SK-MEL-5 (cell line): Measurements from ENCODE around the gene R3HDM2. TPM values are rescaled to one million over a fixed set of nuclear protein-coding genes. Genes with fewer than 3 reads are reported as not detected.
"Not testable (repeated sequence)": the region's sequence is repeated elsewhere in the genome, so short reads cannot be mapped to it uniquely, and the experiment has no call there.

ENCODE experiments used
- DNase-seq: peaks from one replicate; pipeline ENCODE4 v3.0.0-alpha.2; 2016; ENCODE audit warnings: low read depth, low spot score
- in situ Hi-C: cut with HindIII; loops from 2 replicates; pipeline ENCODE4 v1.10.0; 2016; ENCODE audit warnings: low sequenced_read_pairs, high pct_unique_total_duplicates, low pct_unique_long_range_greater_than_20kb
- total RNA-seq: library from RNA; depleted of rRNA; stranded (reverse); fragments of >200 nt; shearing (Covaris generic); gene quantifications from 2 replicates; pipeline ENCODE4 v1.2.3, GENCODE V29; 2014

The R3HDM2 gene
- total RNA-seq, 1 experiment from 2014 or later: 15.2 TPM

GRCh38 chr12:57404966-57405640, 25.7 kb downstream of the R3HDM2 start:
- no peak for DNase-seq
- in situ Hi-C loops: no loop called here

DNA sequence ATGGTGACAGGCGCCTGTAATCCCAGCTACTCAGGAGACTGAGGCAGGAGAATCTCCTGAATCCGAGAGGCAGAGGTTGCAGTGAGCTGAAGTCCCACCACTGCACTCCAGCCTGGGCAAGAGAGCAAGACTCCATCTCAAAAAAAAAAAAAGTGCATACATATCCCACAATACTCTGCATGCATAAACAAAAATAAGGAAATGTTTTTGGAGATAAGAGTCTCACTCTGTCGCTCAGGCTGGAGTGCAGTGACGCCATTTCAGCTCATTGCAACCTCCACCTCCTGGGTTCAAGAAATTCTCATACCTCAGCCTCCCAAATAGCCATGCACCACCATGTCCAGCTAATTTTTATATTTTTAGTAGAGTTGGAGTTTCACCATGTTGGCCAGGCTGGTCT, 28.7 kb downstream of the R3HDM2 start:
- DNase-seq, in situ Hi-C loops: not testable (repeated sequence)

- in situ Hi-C loops: no loop called here
- peak; percentile 9 for DNase-seq
Observed at GRCh38 chr12:57401165-57401564, 29.7 kb downstream of the R3HDM2 start.

DNA sequence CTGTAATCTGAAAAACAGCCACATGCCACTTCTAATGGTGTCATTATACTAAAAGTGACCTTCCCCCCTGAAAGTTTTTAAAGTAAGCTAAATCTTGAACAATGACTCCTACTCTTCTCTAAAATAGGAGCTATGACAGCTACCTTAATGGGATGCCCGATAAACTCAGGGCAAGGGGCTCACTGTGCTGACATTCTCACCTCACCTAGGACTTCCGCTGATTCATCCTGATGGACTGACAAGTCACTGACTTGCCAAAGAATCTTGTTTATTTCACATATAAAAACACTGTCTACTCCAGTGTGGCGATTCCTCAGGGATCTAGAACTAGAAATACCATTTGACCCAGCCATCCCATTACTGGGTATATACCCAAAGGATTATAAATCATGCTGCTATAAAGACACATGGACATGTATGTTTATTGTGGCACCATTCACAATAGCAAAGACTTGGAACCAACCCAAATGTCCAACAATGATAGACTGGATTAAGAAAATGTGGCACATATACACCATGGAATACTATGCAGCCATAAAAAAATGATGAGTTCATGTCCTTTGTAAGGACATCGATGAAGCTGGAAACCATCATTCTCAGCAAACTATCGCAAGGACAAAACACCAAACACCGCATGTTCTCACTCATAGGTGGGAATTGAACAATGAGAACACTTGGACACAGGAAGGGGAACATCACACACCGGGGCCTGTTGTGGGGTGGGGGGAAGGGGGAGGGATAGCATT, 31.0 kb downstream of the R3HDM2 start:
- DNase-seq, in situ Hi-C loops: not testable (repeated sequence)

GRCh38 chr12:57397441-57397840, 33.4 kb downstream of the R3HDM2 start:
- in situ Hi-C loops: no loop called here
- no peak for DNase-seq

GRCh38 chr12:57395121-57395520, 35.7 kb downstream of the R3HDM2 start:
- no peak for DNase-seq
- in situ Hi-C loops: no loop called here

DNA sequence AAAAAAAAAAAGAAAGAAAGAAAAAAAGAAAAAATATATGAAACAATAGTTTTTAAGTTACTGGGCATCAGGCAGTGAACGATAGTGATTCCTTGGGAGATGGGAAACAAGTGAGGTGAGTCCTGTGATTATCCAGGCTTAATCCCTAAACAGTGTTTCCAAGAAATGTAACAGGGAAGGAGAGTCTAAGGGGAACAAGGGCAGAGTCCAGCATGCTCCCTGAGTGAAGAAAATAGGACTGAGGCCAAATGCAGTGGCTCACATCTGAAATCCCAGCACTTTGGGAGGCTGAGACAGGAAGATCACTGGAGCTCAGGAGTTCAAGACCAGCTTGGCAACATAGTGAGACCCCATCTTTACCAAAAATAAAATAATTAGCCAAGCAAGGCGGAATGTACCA, 40.7 kb downstream of the R3HDM2 start:
- in situ Hi-C loops: no loop called here
- DNase-seq: no peak

GRCh38 chr12:57389033-57389432, 41.8 kb downstream of the R3HDM2 start:
- no peak for DNase-seq
- in situ Hi-C loops: no loop called here

- no peak for DNase-seq
- in situ Hi-C loops: no loop called here
Observed at GRCh38 chr12:57388425-57388824, 42.4 kb downstream of the R3HDM2 start.

- in situ Hi-C loops: no loop called here
- DNase-seq: no peak
Observed at GRCh38 chr12:57386187-57386720, 44.6 kb downstream of the R3HDM2 start.

DNA sequence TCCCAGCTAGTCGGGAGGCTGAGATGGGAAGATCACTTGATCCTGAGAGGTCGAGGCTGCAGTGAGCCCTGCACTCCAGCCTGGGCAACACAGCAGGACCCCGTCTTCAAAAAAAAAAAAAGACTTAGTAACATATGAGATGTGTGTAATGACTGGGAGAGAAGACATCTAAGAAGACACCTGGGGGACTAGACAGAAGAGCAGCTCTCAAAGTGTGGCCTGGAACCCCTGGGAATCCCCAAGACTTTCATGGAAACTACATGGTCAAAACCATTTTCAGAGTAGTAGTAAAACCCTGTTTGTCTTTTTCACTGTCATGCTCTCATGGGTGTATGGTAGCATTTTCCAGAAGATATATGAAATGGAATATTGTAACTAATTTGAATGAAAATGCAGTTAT, 45.3 kb downstream of the R3HDM2 start:
- no peak for DNase-seq
- in situ Hi-C loops: no loop called here

DNA sequence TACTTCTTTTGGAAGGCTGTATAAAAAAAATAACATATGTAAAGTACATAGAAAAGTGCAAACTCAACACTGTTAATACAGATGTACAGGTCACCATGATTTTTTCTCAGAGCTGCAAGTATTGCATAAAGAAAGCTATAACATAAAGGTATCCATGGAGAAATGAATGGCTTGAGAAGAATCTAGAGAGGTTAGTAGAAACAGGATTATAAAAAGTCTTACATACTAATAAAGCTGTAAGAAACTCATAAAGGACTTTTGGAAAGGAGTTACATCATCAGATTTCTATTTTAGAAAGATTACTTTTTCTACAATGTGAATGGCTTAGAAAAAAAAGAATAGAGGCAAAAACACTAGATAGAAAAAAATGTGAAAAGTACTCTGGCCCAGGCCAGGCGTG, 46.4 kb downstream of the R3HDM2 start:
- DNase-seq: no peak
- in situ Hi-C loops: no loop called here

GRCh38 chr12:57381693-57382220, 49.1 kb downstream of the R3HDM2 start:
- in situ Hi-C loops: no loop called here
- DNase-seq: no peak

DNA sequence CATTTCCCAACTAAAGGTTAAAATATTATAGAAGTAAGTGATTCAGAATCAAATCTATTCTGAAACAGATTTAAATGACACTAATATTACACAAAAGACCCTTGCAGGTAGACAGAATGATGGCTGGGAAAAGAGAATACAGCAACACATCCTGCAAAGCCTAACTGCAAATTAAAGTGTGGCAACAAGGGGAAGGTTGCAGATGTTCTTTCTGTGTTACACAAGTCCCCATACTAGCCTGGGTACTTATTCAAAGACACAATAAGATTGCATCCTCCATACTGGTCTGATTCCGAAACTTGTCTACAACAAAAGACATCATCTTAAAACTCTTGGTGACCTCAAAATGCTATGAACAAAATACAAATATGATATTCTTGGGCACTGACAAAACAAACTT, 50.5 kb downstream of the R3HDM2 start:
- DNase-seq: no peak

GRCh38 chr12:57377103-57377840, 53.6 kb downstream of the R3HDM2 start:
- in situ Hi-C loops: no loop called here

More for the DNA sequence above, 50.5 kb downstream of the R3HDM2 start:
- in situ Hi-C loops: no loop called here

DNA sequence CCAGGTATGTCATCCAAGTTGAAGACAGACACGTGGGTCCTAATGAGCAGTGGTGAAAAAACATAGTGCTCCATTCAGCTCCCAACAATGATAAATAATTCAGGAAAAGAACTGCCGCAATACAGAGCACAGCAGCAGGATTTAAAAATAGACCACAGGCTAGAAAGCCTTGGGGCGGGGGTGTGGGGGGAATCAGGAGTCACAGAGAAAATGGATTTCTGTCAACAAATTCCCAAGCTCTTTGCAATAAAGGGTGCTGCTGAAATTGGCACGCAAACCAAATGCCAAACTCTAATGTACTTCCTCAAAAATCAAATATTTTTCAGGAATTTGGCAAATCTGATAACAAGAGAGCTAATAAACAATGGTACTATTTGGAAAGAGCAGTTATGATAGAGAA, 58.6 kb downstream of the R3HDM2 start:
- peak; percentile 50 for DNase-seq
- in situ Hi-C loops: no loop called here

More at GRCh38 chr12:57377103-57377840, 53.6 kb downstream of the R3HDM2 start:
- DNase-seq: no peak

DNA sequence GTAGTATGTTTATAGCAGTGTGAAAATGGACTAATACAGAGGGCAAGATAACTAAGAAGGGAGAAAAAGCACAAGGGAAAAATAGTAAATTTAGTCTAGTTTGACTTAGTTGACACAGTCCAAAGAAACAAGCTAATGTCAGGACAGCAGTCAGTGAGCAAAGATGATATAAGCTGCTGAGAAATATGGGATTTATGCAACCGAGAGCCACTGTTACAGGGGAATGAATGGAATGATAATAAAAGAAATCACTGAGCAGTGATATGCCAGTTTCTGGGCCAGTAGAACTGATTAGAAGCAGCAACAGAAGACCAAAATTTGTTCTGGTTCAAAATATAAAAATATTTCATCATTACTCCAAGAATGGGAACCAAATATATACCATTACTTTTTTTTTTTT, 60.1 kb downstream of the R3HDM2 start:
- no peak for DNase-seq
- in situ Hi-C loops: no loop called here

- DNase-seq: no peak
- in situ Hi-C loops: no loop called here
Observed at GRCh38 chr12:57370072-57370471, 60.8 kb downstream of the R3HDM2 start.
